Trophoblast cell (in vitro differentiated cells and primary cell): ENCODE results near the gene ABCA3.

Source experiments
- DNase-seq, 2 donors: peaks; one replicate each; pipeline ENCODE4 v3.0.0-alpha.2; 2016
- H2AFZ ChIP-seq: 2 replicates; pipeline ENCODE4 v1.6.1; 2013; ENCODE audit warnings: low read length, moderate library complexity, mild to moderate bottlenecking; ENCODE audit not compliant: insufficient read depth, poor library complexity
- H2AK5ac ChIP-seq: 2 replicates; pipeline ENCODE4 v1.6.1; 2013; ENCODE audit warnings: mild to moderate bottlenecking, low read length
- H2BK120ac ChIP-seq: 2 replicates; pipeline ENCODE4 v1.6.1; 2013; ENCODE audit warnings: low read length, mild to moderate bottlenecking, moderate library complexity; ENCODE audit not compliant: insufficient read depth, poor library complexity
- H2BK12ac ChIP-seq: 2 replicates; pipeline ENCODE4 v1.6.1; 2013; ENCODE audit warnings: mild to moderate bottlenecking, low read length, moderate library complexity
- H2BK5ac ChIP-seq: 2 replicates; pipeline ENCODE4 v1.6.1; 2013; ENCODE audit warnings: low read length, low read depth, moderate library complexity, mild to moderate bottlenecking; ENCODE audit not compliant: poor library complexity
- H3K14ac ChIP-seq: 2 replicates; pipeline ENCODE4 v1.6.1; 2013; ENCODE audit warnings: mild to moderate bottlenecking, low read length
- H3K18ac ChIP-seq: 2 replicates; pipeline ENCODE4 v1.6.1; 2013; ENCODE audit warnings: mild to moderate bottlenecking, low read length
- H3K23ac ChIP-seq: 2 replicates; pipeline ENCODE4 v1.6.1; 2013; ENCODE audit warnings: low read length
- H3K27ac ChIP-seq: 2 replicates; pipeline ENCODE4 v1.5.1; 2013; ENCODE audit warnings: low read depth, mild to moderate bottlenecking, inconsistent platforms, low read length, moderate library complexity
- H3K27me3 ChIP-seq: 2 replicates; pipeline ENCODE4 v1.6.1; 2013; ENCODE audit warnings: inconsistent platforms, mild to moderate bottlenecking, low read length, moderate library complexity; ENCODE audit not compliant: insufficient read depth
- H3K36me3 ChIP-seq, 2 experiments: 1 replicate in 1 of 2; 2 replicates in 1 of 2; pipeline ENCODE4 v1.6.1; 2013; ENCODE audit warnings: low read length in 2 of 2, mild to moderate bottlenecking in 2 of 2, moderate library complexity in 1 of 2; ENCODE audit not compliant: insufficient read depth in 2 of 2, control insufficient read depth in 1 of 2
- H3K4ac ChIP-seq: 2 replicates; pipeline ENCODE4 v1.6.1; 2013; ENCODE audit warnings: low read depth, mild to moderate bottlenecking, low read length, moderate library complexity
- H3K4me1 ChIP-seq, 2 experiments: 1 replicate in 1 of 2; 2 replicates in 1 of 2; pipeline ENCODE4 v1.6.1; 2013; ENCODE audit warnings: low read length in 2 of 2, mild to moderate bottlenecking in 2 of 2, moderate library complexity in 1 of 2; ENCODE audit not compliant: insufficient read depth in 2 of 2, control insufficient read depth in 1 of 2
- H3K4me2 ChIP-seq: 2 replicates; pipeline ENCODE4 v1.6.1; 2013; ENCODE audit warnings: inconsistent platforms, mild to moderate bottlenecking, low read length, moderate library complexity
- H3K4me3 ChIP-seq: 2 replicates; pipeline ENCODE4 v1.5.1; 2013; ENCODE audit warnings: mild to moderate bottlenecking, low read depth, low read length, inconsistent platforms
- H3K79me1 ChIP-seq: one replicate; pipeline ENCODE4 v1.6.1; 2013; ENCODE audit warnings: low read length
- H3K79me2 ChIP-seq: 2 replicates; pipeline ENCODE4 v1.6.1; 2013; ENCODE audit warnings: low read length, mild to moderate bottlenecking; ENCODE audit not compliant: control insufficient read depth, insufficient read depth, poor library complexity
- H3K9ac ChIP-seq: 2 replicates; pipeline ENCODE4 v1.6.1; 2013; ENCODE audit warnings: mild to moderate bottlenecking, low read length
- H3K9me3 ChIP-seq: 2 replicates; pipeline ENCODE4 v1.6.1; 2013; ENCODE audit warnings: low read depth, mild to moderate bottlenecking, control low read depth, inconsistent platforms, low read length; ENCODE audit not compliant: insufficient read depth
- H4K12ac ChIP-seq: 2 replicates; pipeline ENCODE4 v1.6.1; 2013; ENCODE audit warnings: low read depth, mild to moderate bottlenecking, low read length, moderate library complexity
- H4K8ac ChIP-seq: 2 replicates; pipeline ENCODE4 v1.6.1; 2013; ENCODE audit warnings: low read depth, mild to moderate bottlenecking, low read length, moderate library complexity
- H4K91ac ChIP-seq: one replicate; pipeline ENCODE4 v1.6.1; 2013; ENCODE audit warnings: low read depth, mild to moderate bottlenecking, low read length, moderate library complexity
- WGBS: extraction: QIAGEN DNeasy Blood & Tissue Kit; methylation state at CpG from one replicate; pipeline ENCODE4 v1.1.7; 2013; ENCODE audit warnings: missing lambda C conversion rate; ENCODE audit not compliant: insufficient read length, insufficient coverage; ENCODE audit errors: extremely low coverage; 5-methylcytosine and 5-hydroxymethylcytosine counted together

ABCA3 gene

DNA sequence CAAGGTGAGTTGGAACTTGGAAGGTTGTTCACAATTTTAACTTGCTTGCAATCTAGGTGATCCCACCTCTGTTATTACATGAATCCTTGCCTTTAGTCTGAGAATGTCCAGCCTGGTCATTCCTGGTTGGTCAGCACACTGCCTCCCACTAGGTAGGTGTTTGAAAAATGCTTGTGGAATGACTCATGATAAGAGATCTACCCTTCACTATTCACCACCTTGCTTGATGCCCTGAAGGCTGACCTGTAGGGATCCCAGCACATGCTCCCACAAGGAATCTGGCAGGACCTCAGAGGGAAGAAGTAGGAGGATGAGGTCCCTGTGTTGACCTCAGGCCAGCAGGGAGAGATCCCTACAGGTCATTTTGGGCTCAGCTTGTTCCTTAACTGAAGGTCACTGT, 30.2 kb upstream of the ABCA3 start:
- H2BK5ac ChIP-seq: no peak overlapping the region
- DNase-seq: peak; percentile 52 to 74
- no peak overlapping the region for H3K9ac ChIP-seq
- peaks cover 0 to 5% of the 10 kb centered on the region in 2 experiments for H3K4me1 ChIP-seq
- no peak overlapping the region for H4K91ac ChIP-seq
- no peak overlapping the region for H3K18ac ChIP-seq
- H2AFZ ChIP-seq: no peak overlapping the region
- H3K4ac ChIP-seq: no peak overlapping the region
- no peaks in the 10 kb centered on the region for H3K79me2 ChIP-seq
- no peak overlapping the region for H3K23ac ChIP-seq
- no peak overlapping the region for H4K12ac ChIP-seq
- no peak overlapping the region for H3K4me3 ChIP-seq
- no peaks in the 10 kb centered on the region for H3K9me3 ChIP-seq
- no peaks in the 10 kb centered on the region for H3K36me3 ChIP-seq
- H3K14ac ChIP-seq: no peak overlapping the region
- no peak overlapping the region for H3K27ac ChIP-seq
- H4K8ac ChIP-seq: no peak overlapping the region
- H3K4me2 ChIP-seq: no peak overlapping the region
- no peaks in the 10 kb centered on the region for H3K79me1 ChIP-seq
- no peak overlapping the region for H2BK12ac ChIP-seq
- H2AK5ac ChIP-seq: no peak overlapping the region
- H3K27me3 ChIP-seq: no peaks in the 10 kb centered on the region
- no peak overlapping the region for H2BK120ac ChIP-seq

DNA sequence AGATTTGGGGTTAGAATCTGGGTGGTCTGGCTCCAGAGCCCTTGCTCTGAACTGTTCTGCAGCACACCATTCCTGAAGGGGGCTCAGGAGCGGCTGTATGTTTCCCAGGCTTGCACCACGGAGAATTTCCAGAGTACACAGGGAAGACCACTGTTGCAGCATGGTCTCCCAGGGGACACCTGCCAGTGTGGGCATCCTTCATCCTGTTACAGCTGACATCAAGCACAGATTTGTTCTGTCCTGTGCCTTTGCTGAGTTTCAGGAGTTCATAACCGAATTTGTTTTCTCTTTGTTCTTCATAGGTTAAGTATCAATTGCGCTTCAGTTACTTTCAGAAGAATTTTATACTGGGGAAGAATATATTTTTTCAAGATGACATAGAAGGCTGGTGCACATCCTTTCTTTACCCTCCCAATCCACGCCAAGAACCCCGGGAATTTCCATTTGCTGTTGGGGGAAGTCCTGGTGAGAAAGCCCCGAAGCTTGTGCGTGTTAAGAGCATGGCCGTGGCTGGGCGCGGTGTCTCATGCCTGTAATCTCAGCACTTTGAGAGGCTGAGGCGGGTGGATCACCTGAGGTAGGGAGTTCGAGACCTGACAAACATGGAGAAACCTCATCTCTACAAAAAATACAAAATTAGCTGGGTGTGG, 26.3 kb upstream of the ABCA3 start:
- Histone ChIP-seq H3K36me3 (no peaks in the 10 kb centered on the region), H2AK5ac (no peak overlapping the region), H3K4me2 (no peak overlapping the region), H3K9ac (no peak overlapping the region), H3K27me3 (no peaks in the 10 kb centered on the region), H3K4me3 (no peak overlapping the region), H2AFZ (no peak overlapping the region), H3K27ac (no peak overlapping the region), H2BK120ac (no peak overlapping the region), H3K23ac (no peak overlapping the region), H2BK12ac (no peak overlapping the region), H3K4ac (no peak overlapping the region), H3K18ac (no peak overlapping the region), H3K4me1 (peaks cover 0 to 5% of the 10 kb centered on the region in 2 experiments), H3K79me1 (no peaks in the 10 kb centered on the region), H3K14ac (no peak overlapping the region), H3K79me2 (no peaks in the 10 kb centered on the region), H3K9me3 (no peaks in the 10 kb centered on the region), H4K91ac (no peak overlapping the region), H2BK5ac (no peak overlapping the region), H4K12ac (no peak overlapping the region), H4K8ac (no peak overlapping the region)
- no peak for DNase-seq
- WGBS: no CpG with 5 or more reads among the region's 13 CpGs

DNA sequence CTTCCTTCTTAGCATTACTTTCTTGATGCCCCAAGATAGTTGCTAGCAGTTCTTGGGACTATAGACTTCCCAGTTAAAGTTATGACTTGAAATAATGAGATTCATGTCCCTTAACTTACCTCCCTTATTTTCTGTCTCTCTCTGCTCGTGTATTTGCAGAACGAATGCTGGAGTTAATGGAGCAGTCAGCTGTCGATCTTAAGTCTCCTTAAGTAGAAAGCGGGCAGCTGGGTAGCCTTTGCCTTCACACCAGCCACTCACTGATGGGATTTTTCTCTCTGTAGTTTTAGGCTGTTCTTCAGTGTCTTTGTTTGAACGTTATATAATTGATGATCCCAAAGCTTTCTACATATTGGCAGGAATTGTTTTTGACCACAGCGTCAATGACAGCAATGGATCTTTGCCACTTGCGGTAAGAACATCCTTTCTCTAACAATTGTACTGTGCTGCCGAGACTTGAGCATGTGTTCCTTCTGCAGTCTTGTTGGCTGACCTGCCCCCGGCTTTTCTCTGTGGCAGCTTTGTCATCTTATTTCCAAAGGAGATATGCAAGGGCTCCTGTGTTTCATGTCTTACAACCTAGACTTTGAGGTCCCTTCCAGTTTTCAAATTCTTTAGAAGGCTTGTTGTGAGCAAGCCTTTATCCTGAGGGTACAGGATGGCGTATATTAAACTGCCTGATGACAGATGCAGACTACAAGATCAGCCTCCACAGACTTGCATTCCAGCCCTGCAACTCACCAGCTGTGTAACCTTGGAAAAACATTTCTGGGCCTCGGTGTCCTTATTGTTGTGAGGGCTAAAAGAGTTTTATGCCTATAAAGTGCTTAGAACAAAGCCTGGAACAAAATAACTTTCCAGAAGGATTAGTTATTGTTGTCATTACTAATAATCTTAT, 25.1 kb upstream of the ABCA3 start:
- no peaks in the 10 kb centered on the region for H3K79me2 ChIP-seq
- no CpG with 5 or more reads among the region's 11 CpGs for WGBS
- peaks cover 0 to 1% of the 10 kb centered on the region in 2 experiments for H3K4me1 ChIP-seq
- H3K9ac ChIP-seq: no peak overlapping the region
- no peak overlapping the region for H2AFZ ChIP-seq
- H2BK5ac ChIP-seq: no peak overlapping the region
- H2AK5ac ChIP-seq: no peak overlapping the region
- peak; percentile 59 to 74 for DNase-seq
- H3K27ac ChIP-seq: no peak overlapping the region
- H2BK12ac ChIP-seq: no peak overlapping the region
- no peaks in the 10 kb centered on the region for H3K9me3 ChIP-seq
- H3K18ac ChIP-seq: no peak overlapping the region
- H3K4ac ChIP-seq: no peak overlapping the region
- H3K4me3 ChIP-seq: no peak overlapping the region
- no peak overlapping the region for H4K12ac ChIP-seq
- H3K79me1 ChIP-seq: no peaks in the 10 kb centered on the region
- H3K14ac ChIP-seq: no peak overlapping the region
- H3K36me3 ChIP-seq: no peaks in the 10 kb centered on the region
- no peaks in the 10 kb centered on the region for H3K27me3 ChIP-seq
- H4K91ac ChIP-seq: no peak overlapping the region
- no peak overlapping the region for H3K4me2 ChIP-seq
- no peak overlapping the region for H3K23ac ChIP-seq
- H4K8ac ChIP-seq: no peak overlapping the region
- no peak overlapping the region for H2BK120ac ChIP-seq

DNA sequence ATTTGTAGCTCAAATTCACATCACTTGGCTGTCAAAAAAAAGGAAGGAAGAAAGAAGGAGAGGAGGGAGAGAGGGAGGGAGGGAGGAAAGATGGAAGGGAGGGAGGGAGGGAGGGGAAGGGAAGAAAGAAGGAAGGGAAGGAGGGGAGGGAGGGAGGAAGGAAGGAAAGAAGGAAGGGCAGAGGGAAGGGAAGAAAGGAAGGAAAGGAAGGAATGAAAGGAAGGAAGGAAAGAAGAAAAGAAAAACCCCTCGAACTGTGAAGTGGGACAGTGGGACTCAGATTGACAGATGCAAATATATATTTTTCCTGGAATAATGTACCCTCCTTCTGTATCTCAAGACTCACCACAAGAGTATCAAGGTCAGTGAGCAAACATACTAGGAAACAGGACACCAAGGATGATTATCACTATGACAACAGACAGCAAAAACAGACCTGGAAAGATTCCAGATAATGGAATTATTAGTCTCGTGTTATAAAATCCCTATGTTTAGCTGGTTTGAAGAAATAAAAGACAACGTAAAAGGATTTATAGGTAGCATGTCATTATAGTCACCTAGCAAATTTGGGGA, 24.2 kb upstream of the ABCA3 start:
- no peak overlapping the region for H3K4me3 ChIP-seq
- no peak overlapping the region for H3K4ac ChIP-seq
- no peaks in the 10 kb centered on the region for H3K36me3 ChIP-seq
- H3K23ac ChIP-seq: no peak overlapping the region
- no peak overlapping the region for H4K91ac ChIP-seq
- no peak overlapping the region for H3K27ac ChIP-seq
- WGBS: no CpG with 5 or more reads among the region's 3 CpGs
- no peak overlapping the region for H4K12ac ChIP-seq
- no peak overlapping the region for H2BK12ac ChIP-seq
- no peak overlapping the region for H2AK5ac ChIP-seq
- no peak overlapping the region for H3K14ac ChIP-seq
- no peak overlapping the region for H2AFZ ChIP-seq
- no peak overlapping the region for H2BK5ac ChIP-seq
- no peaks in the 10 kb centered on the region for H3K4me1 ChIP-seq
- H2BK120ac ChIP-seq: no peak overlapping the region
- H3K9me3 ChIP-seq: no peaks in the 10 kb centered on the region
- H3K9ac ChIP-seq: no peak overlapping the region
- DNase-seq: peak in 1 of 2 donors; percentile 57
- H3K4me2 ChIP-seq: no peak overlapping the region
- no peaks in the 10 kb centered on the region for H3K27me3 ChIP-seq
- no peak overlapping the region for H4K8ac ChIP-seq
- H3K18ac ChIP-seq: no peak overlapping the region
- no peaks in the 10 kb centered on the region for H3K79me1 ChIP-seq
- H3K79me2 ChIP-seq: no peaks in the 10 kb centered on the region
